ENCODE measurements around the gene RHOBTB3. TPM values are rescaled to one million over a fixed set of nuclear protein-coding genes. Genes with fewer than 3 reads are reported as not detected.

The RHOBTB3 gene
- total RNA-seq, 4 donors from 2014 or later = 16.7 to 39.4 (median 28.2) TPM

DNA sequence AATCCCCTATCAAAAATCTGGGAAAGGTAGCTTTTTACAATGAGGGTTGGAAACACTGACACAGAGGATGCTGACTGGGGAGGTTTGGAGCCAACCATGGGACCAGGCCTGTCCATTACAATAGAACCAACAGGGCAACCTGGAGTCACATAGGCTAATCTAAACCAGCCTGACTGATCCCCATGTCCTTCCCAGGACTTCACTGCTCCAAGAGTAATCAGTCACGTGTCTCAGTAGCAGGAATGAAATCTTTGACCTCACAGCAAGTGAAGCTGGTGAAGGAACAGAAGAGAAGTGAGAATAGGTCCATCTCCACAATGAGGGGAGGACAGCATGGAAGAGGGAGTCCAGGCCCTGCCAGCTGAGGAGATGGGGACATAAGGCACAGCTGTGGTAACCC lies 107.4 kb downstream of the RHOBTB3 start:
- 80 to 90% methylated on average over 1 of the region's 1 CpG for WGBS, 2 donors
- intact Hi-C loops (cut with DNase I; ENCODE audit: low total_unique reads) = loop anchor here (5.0 kb wide), 1 partner anchor 51 kb away; no protein-coding TSS in a partner anchor
- no peak overlapping the region for H3K4me3 ChIP-seq (ENCODE audit: low read depth, poor library complexity, severe bottlenecking)
- no peak for TF ChIP-seq POLR2A (IDR thresholded peaks at IDR 0.05)
- no peak for DNase-seq (ENCODE audit: low spot score in 2 of 2)

DNA sequence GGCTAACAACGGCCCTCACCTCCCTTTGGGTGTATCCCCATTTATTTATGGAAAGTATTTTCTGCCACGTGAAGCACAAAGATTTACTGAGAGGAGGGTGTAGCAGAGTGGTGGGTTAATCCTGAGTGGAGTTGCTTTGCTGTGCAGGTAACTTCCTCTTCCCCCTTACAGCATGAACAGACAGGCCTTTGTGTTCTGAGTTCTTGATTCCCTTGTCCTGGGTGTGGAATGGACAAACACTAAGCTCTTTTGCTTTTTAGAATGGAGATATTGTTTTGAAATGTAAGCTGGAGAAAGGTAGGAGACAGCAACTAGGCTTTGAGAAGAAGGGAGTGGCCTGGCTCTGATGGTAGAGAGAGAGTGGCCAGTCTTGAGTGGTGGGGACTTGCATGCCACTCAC lies 108.5 kb downstream of the RHOBTB3 start:
- peak in 1 of 2 donors; percentile 37 for DNase-seq (ENCODE audit: low spot score in 2 of 2)
- 58 to 60% methylated on average over 2 of the region's 2 CpGs for WGBS, 2 donors
- no peak overlapping the region for H3K4me3 ChIP-seq (ENCODE audit: low read depth, poor library complexity, severe bottlenecking)
- TF ChIP-seq POLR2A (IDR thresholded peaks at IDR 0.05) = no peak
- TF ChIP-seq, protein P1, sequence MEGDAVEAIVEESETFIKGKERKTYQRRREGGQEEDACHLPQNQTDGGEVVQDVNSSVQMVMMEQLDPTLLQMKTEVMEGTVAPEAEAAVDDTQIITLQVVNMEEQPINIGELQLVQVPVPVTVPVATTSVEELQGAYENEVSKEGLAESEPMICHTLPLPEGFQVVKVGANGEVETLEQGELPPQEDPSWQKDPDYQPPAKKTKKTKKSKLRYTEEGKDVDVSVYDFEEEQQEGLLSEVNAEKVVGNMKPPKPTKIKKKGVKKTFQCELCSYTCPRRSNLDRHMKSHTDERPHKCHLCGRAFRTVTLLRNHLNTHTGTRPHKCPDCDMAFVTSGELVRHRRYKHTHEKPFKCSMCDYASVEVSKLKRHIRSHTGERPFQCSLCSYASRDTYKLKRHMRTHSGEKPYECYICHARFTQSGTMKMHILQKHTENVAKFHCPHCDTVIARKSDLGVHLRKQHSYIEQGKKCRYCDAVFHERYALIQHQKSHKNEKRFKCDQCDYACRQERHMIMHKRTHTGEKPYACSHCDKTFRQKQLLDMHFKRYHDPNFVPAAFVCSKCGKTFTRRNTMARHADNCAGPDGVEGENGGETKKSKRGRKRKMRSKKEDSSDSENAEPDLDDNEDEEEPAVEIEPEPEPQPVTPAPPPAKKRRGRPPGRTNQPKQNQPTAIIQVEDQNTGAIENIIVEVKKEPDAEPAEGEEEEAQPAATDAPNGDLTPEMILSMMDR (IDR thresholded peaks at IDR 0.05) = no peak
- intact Hi-C loops (cut with DNase I; ENCODE audit: low total_unique reads) = loop anchor here (5.0 kb wide), 1 partner anchor 52 kb away; no protein-coding TSS in a partner anchor

DNA sequence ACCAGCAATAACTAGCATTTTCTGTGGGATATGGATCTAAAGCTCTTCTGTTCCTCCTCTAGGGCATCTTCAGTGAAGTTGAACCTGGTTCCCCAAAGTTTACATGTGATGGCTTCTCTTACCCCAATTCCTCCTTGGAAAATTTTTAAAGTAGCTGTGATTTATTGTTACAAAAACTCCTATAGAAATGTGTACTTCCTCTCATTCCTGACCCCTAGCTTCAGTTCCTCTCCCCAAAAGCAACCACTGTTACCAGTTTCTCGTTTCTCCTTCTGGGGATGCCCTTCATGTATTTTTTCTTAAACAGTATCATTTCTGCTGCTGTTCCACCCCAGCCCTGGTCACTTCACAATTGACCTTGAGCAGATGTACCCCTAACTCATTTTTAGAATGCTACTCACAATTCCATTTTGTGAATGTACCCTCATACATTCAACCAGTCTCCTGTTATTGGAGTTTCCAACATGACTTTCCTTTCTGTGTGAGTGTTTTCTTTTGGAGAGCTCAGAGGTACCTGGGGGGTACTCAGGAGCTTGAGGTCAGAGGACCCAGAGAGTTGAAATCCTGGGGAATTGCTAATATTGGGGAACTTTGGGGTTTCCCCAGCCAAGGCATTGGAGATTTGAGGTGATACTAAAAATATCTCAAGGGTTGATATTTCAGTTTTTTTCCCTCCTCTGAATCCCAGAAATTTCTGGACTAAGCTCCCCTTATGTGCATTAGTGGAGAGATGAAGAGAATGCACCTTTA lies 110.0 kb downstream of the RHOBTB3 start:
- intact Hi-C loops (cut with DNase I; ENCODE audit: low total_unique reads) = no loop called here
- peak in 1 of 2 donors; percentile 18 for DNase-seq (ENCODE audit: low spot score in 2 of 2)
- 80 to 85% methylated on average over 1 of the region's 1 CpG for WGBS, 2 donors
- no peak for TF ChIP-seq POLR2A (IDR thresholded peaks at IDR 0.05)
- TF ChIP-seq, protein P1 (IDR thresholded peaks at IDR 0.05) = no peak
- H3K4me3 ChIP-seq (ENCODE audit: low read depth, poor library complexity, severe bottlenecking) = no peak overlapping the region

DNA sequence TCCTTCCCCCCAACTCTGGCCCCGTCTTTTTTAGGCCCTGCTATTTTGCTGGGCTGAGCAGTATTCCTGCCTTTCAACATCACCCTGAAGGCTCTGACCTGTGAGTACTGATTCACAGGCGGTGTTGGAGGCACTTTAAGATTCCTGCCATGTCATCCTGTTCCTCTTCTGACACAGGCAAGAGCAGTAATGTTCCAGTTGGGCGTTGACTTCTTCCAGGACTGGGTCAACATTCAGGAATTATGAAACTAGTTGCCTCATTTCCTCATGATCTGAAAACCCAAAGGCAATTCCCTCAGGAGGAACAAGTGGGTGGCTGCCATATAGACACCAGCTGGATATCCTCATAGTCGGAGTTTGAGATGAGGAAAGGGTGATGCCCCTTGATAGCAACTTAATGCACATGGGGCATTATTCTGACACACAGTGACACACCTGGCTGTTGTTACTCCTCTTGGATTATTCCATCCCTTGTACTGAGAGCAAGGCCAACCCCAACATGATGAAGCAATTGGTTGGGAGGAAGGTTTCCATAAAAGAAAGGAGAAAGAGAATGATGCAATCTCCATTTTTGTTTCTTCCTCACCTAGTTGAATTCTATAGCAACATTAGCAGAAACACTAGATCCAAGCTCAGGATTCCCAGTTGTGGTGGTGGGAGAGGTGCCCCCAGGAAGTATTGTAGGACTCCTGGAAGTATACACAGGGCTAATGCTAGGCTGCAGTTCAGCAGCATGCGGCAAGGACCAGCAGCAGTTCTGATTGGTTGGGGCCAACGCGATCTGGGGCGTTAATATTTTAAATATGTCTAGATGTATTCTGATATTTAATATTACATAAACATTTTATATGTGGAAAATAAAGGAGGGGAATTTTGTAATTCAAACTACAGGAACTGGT lies 111.0 kb downstream of the RHOBTB3 start:
- no peak overlapping the region for H3K4me3 ChIP-seq (ENCODE audit: low read depth, poor library complexity, severe bottlenecking)
- intact Hi-C loops (cut with DNase I; ENCODE audit: low total_unique reads) = no loop called here
- TF ChIP-seq, protein P1 (IDR thresholded peaks at IDR 0.05) = no peak
- WGBS, 2 donors = 69 to 72% methylated on average over 8 of the region's 8 CpGs
- peak; percentile 79 to 88 for DNase-seq (ENCODE audit: low spot score in 2 of 2)

DNA sequence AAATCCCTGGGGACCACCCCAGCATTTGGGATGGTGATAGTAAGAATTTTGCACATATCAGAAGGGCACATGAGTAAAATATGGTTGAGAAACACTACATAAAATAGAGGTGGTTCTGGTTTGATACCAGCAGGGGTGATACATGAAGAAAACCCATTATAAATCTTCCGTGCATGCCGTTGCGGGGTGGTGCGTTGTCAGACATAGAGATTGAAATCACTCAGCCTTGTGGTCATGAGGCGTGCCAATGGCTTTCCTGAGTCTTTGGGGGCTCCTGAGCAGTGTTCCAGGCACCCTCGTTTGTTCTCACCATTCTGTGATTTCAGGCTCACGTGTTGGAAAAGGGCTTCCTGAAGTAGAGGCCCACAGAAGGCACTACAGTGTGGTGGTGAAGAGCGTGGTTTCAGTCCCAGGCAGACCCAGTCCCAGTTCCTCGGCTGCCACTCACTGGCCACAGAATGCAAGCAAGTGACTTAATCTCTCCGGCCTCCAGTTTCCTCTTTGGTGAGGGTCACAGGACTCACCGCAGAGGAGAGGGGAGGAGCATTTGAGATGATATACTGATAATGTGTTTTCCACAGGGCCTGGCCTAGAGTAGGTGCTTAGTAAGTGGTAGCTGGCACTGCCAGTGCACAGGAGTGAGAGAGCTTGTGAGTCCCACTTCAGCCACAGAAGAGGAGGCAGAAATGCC lies 111.9 kb downstream of the RHOBTB3 start:
- no peak for TF ChIP-seq POLR2A (IDR thresholded peaks at IDR 0.05)
- TF ChIP-seq, protein P1 (IDR thresholded peaks at IDR 0.05) = no peak
- intact Hi-C loops (cut with DNase I; ENCODE audit: low total_unique reads) = no loop called here
- 68 to 86% methylated on average over 11 of the region's 11 CpGs for WGBS, 2 donors

More for the DNA sequence above, 111.9 kb downstream of the RHOBTB3 start:
- no peak overlapping the region for H3K4me3 ChIP-seq (ENCODE audit: low read depth, poor library complexity, severe bottlenecking)
- DNase-seq (ENCODE audit: low spot score in 2 of 2) = peak; percentile 80 to 89
